HepG2 (cell line): Measurements from ENCODE around the gene FAF1. TPM values are rescaled to one million over a fixed set of nuclear protein-coding genes. Genes with fewer than 3 reads are reported as not detected.

ENCODE experiments used
- EHMT2 ChIP-seq: fragments of 200-600 bp; sonication (generic); IDR thresholded peaks from 2 replicates; pipeline ENCODE4 v1.7.0; 2017; ENCODE audit warnings: antibody characterized with exemption, low read depth, low read length, borderline replicate concordance
- HDAC2 ChIP-seq: sonication (generic); formaldehyde crosslinking; IDR thresholded peaks from 2 replicates; pipeline ENCODE4 v1.4.0; 2020; ENCODE audit warnings: missing genetic modification reagents
- MBNL3 ChIP-seq: fragments of 250-450 bp; sonication (Bioruptor Pico); conservative IDR thresholded peaks from 2 replicates; pipeline ENCODE4 v1.8.0; 2022; ENCODE audit warnings: mild to moderate bottlenecking, inconsistent platforms
- NFATC3 ChIP-seq: sonication (generic); formaldehyde crosslinking; IDR thresholded peaks from 2 replicates; pipeline ENCODE4 v1.5.1; 2020; ENCODE audit warnings: mild to moderate bottlenecking, missing genetic modification reagents
- NPAS2 ChIP-seq: sonication (generic); formaldehyde crosslinking; IDR thresholded peaks from 2 replicates; pipeline ENCODE4 v1.8.0; 2022; ENCODE audit warnings: mild to moderate bottlenecking, missing genetic modification reagents, borderline replicate concordance
- NR3C1 ChIP-seq: sonication (generic); formaldehyde crosslinking; IDR thresholded peaks from 2 replicates; pipeline ENCODE4 v1.4.0; 2020; ENCODE audit warnings: missing genetic modification reagents
- RBM39 ChIP-seq: fragments of 200-400 bp; formaldehyde crosslinking; IDR thresholded peaks from one replicate; pipeline ENCODE4 v1.6.1; 2018; ENCODE audit warnings: antibody characterized with exemption, mild to moderate bottlenecking, low read depth, low read length; ENCODE audit not compliant: poor library complexity, severe bottlenecking
- REXO4 ChIP-seq: sonication (generic); formaldehyde crosslinking; IDR thresholded peaks from 2 replicates; pipeline ENCODE4 v1.8.0; 2022; ENCODE audit warnings: missing genetic modification reagents, mild to moderate bottlenecking, borderline replicate concordance
- SP140L ChIP-seq: sonication (generic); formaldehyde crosslinking; IDR thresholded peaks from 2 replicates; pipeline ENCODE4 v1.4.0; 2020; ENCODE audit warnings: missing genetic modification reagents, borderline replicate concordance
- ZMYM2 ChIP-seq: sonication (generic); formaldehyde crosslinking; IDR thresholded peaks from 2 replicates; pipeline ENCODE4 v1.8.0; 2022; ENCODE audit warnings: mild to moderate bottlenecking, missing genetic modification reagents
- ZNF562 ChIP-seq: sonication (generic); formaldehyde crosslinking; IDR thresholded peaks from 2 replicates; pipeline ENCODE4 v1.8.0; 2022; ENCODE audit warnings: missing genetic modification reagents, borderline replicate concordance
- ZNF607 ChIP-seq: sonication (generic); formaldehyde crosslinking; IDR thresholded peaks from 2 replicates; pipeline ENCODE4 v1.5.1; 2020; ENCODE audit warnings: missing genetic modification reagents, mild to moderate bottlenecking, borderline replicate concordance
- ZNF619 ChIP-seq: sonication (generic); formaldehyde crosslinking; IDR thresholded peaks from 2 replicates; pipeline ENCODE4 v1.4.0; 2020; ENCODE audit warnings: mild to moderate bottlenecking, missing genetic modification reagents
- polyA plus RNA-seq, 8 experiments: library from polyadenylated mRNA; depleted of rRNA in 3 of 8; stranded (reverse) in 7 of 8; unstranded in 1 of 8; fragments of >200 nt; fragmentation: Illumina TruSeq in 4 of 8; extraction: Trizol in 4 of 8; gene quantifications; 2 replicates each; pipeline versions ENCODE4 v1.2.1 to v1.2.3, GENCODE V29; 2011 to 2016; ENCODE audit warnings: low read depth in 4 of 8, missing spikeins in 1 of 8, mixed read lengths in 1 of 8; ENCODE audit not compliant: insufficient read depth in 1 of 8
- total RNA-seq, 5 experiments: library from RNA; depleted of rRNA; stranded (reverse); fragments of >200 nt; fragmentation: Illumina TruSeq; extraction: Trizol; gene quantifications; 2 replicates each; pipeline ENCODE4 v1.2.3, GENCODE V29; 2016; ENCODE audit warnings: low read depth in 1 of 5
- TF ChIP-seq, protein P1 (sequence below): sonication (generic); formaldehyde crosslinking; IDR thresholded peaks from 2 replicates; pipeline ENCODE4 v1.5.1; 2020; ENCODE audit warnings: mild to moderate bottlenecking, missing genetic modification reagents
- TF ChIP-seq, protein P2 (sequence below): sonication (generic); formaldehyde crosslinking; IDR thresholded peaks from 2 replicates; pipeline ENCODE4 v1.9.0; 2021; ENCODE audit warnings: missing genetic modification reagents, borderline replicate concordance
- TF ChIP-seq, protein P3 (sequence below): sonication (generic); formaldehyde crosslinking; IDR thresholded peaks from 2 replicates; pipeline ENCODE4 v1.5.1; 2020; ENCODE audit warnings: missing genetic modification reagents, mild to moderate bottlenecking, borderline replicate concordance
- TF ChIP-seq, protein P4 (sequence below): sonication (generic); formaldehyde crosslinking; IDR thresholded peaks from 2 replicates; pipeline ENCODE4 v1.9.0; 2021; ENCODE audit warnings: missing genetic modification reagents, borderline replicate concordance

Gene FAF1
- total and polyA plus RNA-seq, 2 of the 13 experiments (the other 11 are each of a cell fraction or from before 2014, with no cell fraction given): 19.4 to 63.3 TPM

DNA sequence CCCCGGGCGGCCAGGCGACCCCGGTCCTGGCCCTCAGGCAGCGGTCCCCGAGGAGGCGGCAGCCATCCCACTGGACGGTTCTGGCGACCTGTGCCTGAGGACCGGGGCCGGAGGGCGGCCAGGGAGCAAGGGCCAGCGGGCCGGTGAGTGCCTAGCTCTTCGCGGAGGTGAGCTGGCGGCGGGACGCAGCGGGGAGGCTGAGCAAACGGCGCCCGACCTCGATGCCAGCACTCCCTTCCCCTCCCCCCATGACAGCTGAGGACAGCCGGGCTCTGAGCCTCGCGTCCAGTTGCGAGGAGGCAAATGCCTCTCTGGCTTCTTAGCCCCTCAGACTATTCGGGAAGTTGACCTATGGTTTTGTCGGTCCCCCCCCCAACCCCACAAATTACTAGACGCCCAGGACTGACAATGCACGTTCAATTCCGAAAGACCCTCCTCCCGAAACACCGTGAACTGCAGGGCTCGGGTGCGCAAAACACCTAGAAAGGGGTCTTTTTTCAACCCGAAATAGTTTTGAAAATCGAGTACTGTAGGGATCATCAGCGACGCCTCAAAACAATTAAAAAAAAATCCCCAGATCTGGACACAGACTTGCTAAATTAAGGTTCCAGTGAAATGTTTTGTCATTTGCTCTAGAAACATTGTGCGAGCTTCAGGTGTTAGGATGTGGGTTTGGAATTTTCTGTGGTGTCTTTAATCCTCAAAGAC lies 18.2 kb upstream of the FAF1 start (continued):
- TF ChIP-seq, protein P1, sequence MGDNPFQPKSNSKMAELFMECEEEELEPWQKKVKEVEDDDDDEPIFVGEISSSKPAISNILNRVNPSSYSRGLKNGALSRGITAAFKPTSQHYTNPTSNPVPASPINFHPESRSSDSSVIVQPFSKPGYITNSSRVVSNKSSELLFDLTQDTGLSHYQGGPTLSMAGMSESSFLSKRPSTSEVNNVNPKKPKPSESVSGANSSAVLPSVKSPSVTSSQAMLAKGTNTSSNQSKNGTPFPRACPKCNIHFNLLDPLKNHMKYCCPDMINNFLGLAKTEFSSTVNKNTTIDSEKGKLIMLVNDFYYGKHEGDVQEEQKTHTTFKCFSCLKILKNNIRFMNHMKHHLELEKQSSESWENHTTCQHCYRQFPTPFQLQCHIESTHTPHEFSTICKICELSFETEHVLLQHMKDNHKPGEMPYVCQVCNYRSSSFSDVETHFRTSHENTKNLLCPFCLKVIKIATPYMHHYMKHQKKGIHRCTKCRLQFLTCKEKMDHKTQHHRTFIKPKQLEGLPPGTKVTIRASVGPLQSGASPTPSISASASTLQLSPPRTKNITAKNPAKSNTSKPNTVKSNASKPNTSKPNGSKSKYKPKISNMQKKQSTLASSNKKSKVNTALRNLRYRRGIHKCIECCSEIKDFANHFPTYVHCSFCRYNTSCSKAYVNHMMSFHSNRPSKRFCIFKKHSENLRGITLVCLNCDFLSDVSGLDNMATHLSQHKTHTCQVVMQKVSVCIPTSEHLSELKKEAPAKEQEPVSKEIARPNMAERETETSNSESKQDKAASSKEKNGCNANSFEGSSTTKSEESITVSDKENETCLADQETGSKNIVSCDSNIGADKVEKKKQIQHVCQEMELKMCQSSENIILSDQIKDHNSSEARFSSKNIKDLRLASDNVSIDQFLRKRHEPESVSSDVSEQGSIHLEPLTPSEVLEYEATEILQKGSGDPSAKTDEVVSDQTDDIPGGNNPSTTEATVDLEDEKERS (CRISPR knock-in tag): no peak
- TF ChIP-seq EHMT2 (no peak), ZNF619 (CRISPR knock-in tag) (no peak), SP140L (CRISPR knock-in tag) (no peak), ZMYM2 (CRISPR knock-in tag) (no peak), NPAS2 (CRISPR knock-in tag) (no peak), REXO4 (CRISPR knock-in tag) (no peak), MBNL3 (CRISPR knock-in tag) (no peak), NFATC3 (CRISPR knock-in tag) (no peak), HDAC2 (no peak), RBM39 (peak; percentile 42), ZNF562 (no peak), ZNF607 (no peak; the same call in 1 of the 2 replicates), NR3C1 (CRISPR knock-in tag) (no peak)
- TF ChIP-seq, protein P2, sequence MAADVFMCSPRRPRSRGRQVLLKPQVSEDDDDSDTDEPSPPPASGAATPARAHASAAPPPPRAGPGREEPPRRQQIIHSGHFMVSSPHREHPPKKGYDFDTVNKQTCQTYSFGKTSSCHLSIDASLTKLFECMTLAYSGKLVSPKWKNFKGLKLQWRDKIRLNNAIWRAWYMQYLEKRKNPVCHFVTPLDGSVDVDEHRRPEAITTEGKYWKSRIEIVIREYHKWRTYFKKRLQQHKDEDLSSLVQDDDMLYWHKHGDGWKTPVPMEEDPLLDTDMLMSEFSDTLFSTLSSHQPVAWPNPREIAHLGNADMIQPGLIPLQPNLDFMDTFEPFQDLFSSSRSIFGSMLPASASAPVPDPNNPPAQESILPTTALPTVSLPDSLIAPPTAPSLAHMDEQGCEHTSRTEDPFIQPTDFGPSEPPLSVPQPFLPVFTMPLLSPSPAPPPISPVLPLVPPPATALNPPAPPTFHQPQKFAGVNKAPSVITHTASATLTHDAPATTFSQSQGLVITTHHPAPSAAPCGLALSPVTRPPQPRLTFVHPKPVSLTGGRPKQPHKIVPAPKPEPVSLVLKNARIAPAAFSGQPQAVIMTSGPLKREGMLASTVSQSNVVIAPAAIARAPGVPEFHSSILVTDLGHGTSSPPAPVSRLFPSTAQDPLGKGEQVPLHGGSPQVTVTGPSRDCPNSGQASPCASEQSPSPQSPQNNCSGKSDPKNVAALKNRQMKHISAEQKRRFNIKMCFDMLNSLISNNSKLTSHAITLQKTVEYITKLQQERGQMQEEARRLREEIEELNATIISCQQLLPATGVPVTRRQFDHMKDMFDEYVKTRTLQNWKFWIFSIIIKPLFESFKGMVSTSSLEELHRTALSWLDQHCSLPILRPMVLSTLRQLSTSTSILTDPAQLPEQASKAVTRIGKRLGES (CRISPR knock-in tag): no peak
- TF ChIP-seq, protein P3, sequence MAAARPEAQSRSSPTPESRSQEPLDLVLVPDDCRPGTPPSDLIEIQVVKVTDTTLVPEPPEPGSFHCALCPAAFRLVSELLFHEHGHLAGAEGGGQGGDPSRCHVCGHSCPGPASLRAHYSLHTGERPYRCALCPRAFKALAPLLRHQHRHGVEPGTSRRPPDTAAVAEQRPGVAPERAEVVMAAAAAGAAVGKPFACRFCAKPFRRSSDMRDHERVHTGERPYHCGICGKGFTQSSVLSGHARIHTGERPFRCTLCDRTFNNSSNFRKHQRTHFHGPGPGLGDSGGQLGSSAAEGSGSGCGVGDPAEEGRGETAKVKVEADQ: no peak
- TF ChIP-seq, protein P4, sequence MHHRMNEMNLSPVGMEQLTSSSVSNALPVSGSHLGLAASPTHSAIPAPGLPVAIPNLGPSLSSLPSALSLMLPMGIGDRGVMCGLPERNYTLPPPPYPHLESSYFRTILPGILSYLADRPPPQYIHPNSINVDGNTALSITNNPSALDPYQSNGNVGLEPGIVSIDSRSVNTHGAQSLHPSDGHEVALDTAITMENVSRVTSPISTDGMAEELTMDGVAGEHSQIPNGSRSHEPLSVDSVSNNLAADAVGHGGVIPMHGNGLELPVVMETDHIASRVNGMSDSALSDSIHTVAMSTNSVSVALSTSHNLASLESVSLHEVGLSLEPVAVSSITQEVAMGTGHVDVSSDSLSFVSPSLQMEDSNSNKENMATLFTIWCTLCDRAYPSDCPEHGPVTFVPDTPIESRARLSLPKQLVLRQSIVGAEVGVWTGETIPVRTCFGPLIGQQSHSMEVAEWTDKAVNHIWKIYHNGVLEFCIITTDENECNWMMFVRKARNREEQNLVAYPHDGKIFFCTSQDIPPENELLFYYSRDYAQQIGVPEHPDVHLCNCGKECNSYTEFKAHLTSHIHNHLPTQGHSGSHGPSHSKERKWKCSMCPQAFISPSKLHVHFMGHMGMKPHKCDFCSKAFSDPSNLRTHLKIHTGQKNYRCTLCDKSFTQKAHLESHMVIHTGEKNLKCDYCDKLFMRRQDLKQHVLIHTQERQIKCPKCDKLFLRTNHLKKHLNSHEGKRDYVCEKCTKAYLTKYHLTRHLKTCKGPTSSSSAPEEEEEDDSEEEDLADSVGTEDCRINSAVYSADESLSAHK (CRISPR knock-in tag): no peak
